ENCODE data around the gene ASB8. TPM values are rescaled to one million over a fixed set of nuclear protein-coding genes. Genes with fewer than 3 reads are reported as not detected.

ASB8 gene
- total RNA-seq: 10 to 100 TPM; 37.0 to 39.5 TPM

- no peaks in the 10 kb centered on the region for H3K9me3 ChIP-seq
- peaks cover 6% of the 10 kb centered on the region for H3K36me3 ChIP-seq
- peaks cover 4% of the 10 kb centered on the region for H3K4me1 ChIP-seq
- H3K27ac ChIP-seq: peak within 1 kb of the TSS; percentile 87
- peak; percentile 99 for DNase-seq
- no peaks in the 10 kb centered on the region for H3K27me3 ChIP-seq
- H3K4me3 ChIP-seq: peak within 1 kb of the TSS; percentile 89
- H3K9ac ChIP-seq (ENCODE audit: low read depth in 2 of 2, low read length in 2 of 2): peak within 1 kb of the TSS; percentile 89 to 92
- TF ChIP-seq CTCF (IDR thresholded peaks at IDR 0.05): no peak
- intact Hi-C loops (cut with DNase I): no loop called here
Observed at GRCh38 chr12:48157018-48157888, at the start of gene ASB8. ASB8 (minus strand) TSS chr12:48157515; CDS start chr12:48153496, 4,019 bp downstream.

- no peaks in the 10 kb centered on the region for H3K9me3 ChIP-seq
Observed at GRCh38 chr12:48203192-48203591, 45.9 kb upstream of the ASB8 start, which contains the start of gene OR10AD1. OR10AD1 (minus strand) TSS chr12:48203292; CDS start chr12:48203292, 0 bp downstream.

GRCh38 chr12:48202766-48203165 lies 45.5 kb upstream of the ASB8 start:
- no peak overlapping the region for H3K4me3 ChIP-seq
- no peak for TF ChIP-seq CTCF (IDR thresholded peaks at IDR 0.05)
- no peaks in the 10 kb centered on the region for H3K27me3 ChIP-seq
- H3K4me1 ChIP-seq: no peaks in the 10 kb centered on the region
- no peak overlapping the region for H3K9ac ChIP-seq (ENCODE audit: low read depth in 2 of 2, low read length in 2 of 2)
- no peaks in the 10 kb centered on the region for H3K9me3 ChIP-seq
- intact Hi-C loops (cut with DNase I): no loop called here
- DNase-seq: no peak
- no peak overlapping the region for H3K27ac ChIP-seq
- no peaks in the 10 kb centered on the region for H3K36me3 ChIP-seq

More at GRCh38 chr12:48203192-48203591, 45.9 kb upstream of the ASB8 start, which contains the start of gene OR10AD1:
- intact Hi-C loops (cut with DNase I): no loop called here
- no peak for DNase-seq
- H3K4me1 ChIP-seq: no peaks in the 10 kb centered on the region
- H3K27ac ChIP-seq: no peak within 1 kb of the TSS
- H3K9ac ChIP-seq (ENCODE audit: low read depth in 2 of 2, low read length in 2 of 2): no peak within 1 kb of the TSS
- TF ChIP-seq CTCF (IDR thresholded peaks at IDR 0.05): no peak
- no peaks in the 10 kb centered on the region for H3K36me3 ChIP-seq
- H3K27me3 ChIP-seq: no peaks in the 10 kb centered on the region
- H3K4me3 ChIP-seq: no peak within 1 kb of the TSS

- Histone ChIP-seq H3K9ac (ENCODE audit: low read depth in 2 of 2, low read length in 2 of 2) (no peak overlapping the region), H3K36me3 (no peaks in the 10 kb centered on the region), H3K4me1 (no peaks in the 10 kb centered on the region), H3K27ac (no peak overlapping the region), H3K4me3 (no peak overlapping the region), H3K9me3 (no peaks in the 10 kb centered on the region), H3K27me3 (no peaks in the 10 kb centered on the region)
- intact Hi-C loops (cut with DNase I): no loop called here
- TF ChIP-seq CTCF (IDR thresholded peaks at IDR 0.05): no peak
- DNase-seq: no peak
Observed at GRCh38 chr12:48201516-48201915, 44.2 kb upstream of the ASB8 start.

DNA sequence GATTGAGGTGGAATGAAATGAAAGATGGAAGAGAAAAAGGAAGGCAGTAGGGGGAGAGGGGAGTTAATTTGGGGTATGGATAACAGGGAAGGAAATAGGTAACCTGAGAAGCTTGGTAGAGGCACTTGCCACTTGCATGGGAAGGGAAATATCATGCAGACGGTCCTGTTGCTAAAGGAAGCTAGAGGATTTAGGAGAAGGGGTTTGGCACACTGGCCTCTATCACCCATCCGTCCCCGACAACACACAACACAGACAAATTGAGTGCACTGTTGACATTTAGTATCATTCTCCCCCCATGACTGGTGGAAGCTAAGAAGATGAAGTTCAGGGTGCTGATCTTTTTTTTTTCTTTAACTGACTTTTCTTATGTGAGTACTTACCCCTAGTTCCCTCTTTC lies 43.8 kb upstream of the ASB8 start:
- Histone ChIP-seq H3K9ac (ENCODE audit: low read depth in 2 of 2, low read length in 2 of 2) (no peak overlapping the region), H3K4me3 (no peak overlapping the region), H3K27me3 (no peaks in the 10 kb centered on the region), H3K36me3 (no peaks in the 10 kb centered on the region), H3K9me3 (no peaks in the 10 kb centered on the region), H3K27ac (no peak overlapping the region), H3K4me1 (no peaks in the 10 kb centered on the region)
- no peak for DNase-seq
- no peak for TF ChIP-seq CTCF (IDR thresholded peaks at IDR 0.05)
- intact Hi-C loops (cut with DNase I): no loop called here

All from colonic mucosa (tissue), 4 donors.